Gastroesophageal sphincter (tissue), 4 donors: ENCODE measurements around the gene MRPL37. TPM values are rescaled to one million over a fixed set of nuclear protein-coding genes. Genes with fewer than 3 reads are reported as not detected.

Experiments used
- ATAC-seq: fragments of 150-250 bp; one replicate; pipeline ENCODE4 v1.9.1; 2016; ENCODE audit warnings: mild to moderate bottlenecking, moderate library complexity
- H3K27ac ChIP-seq, 4 donors: fragments of 200-600 bp; sonication (generic) in 3 of 4; 1 replicate in 3 of 4; 2 replicates in 1 of 4; pipeline ENCODE4 v1.5.1; 2016 to 2019
- H3K27me3 ChIP-seq: fragments of 200-600 bp; sonication (generic); one replicate; pipeline ENCODE4 v1.5.1; 2019
- H3K36me3 ChIP-seq, 2 donors: fragments of 200-600 bp; sonication (generic); one replicate each; pipeline ENCODE4 v1.5.1; 2019; ENCODE audit warnings: control low read depth in 1 of 2
- H3K4me1 ChIP-seq, 3 donors: fragments of 200-600 bp; sonication (generic); 1 replicate in 2 of 3; 2 replicates in 1 of 3; pipeline ENCODE4 v1.5.1; 2016 to 2019; ENCODE audit warnings: control low read depth in 2 of 3
- H3K4me3 ChIP-seq, 2 donors: fragments of 200-600 bp; sonication (generic); one replicate each; pipeline ENCODE4 v1.5.1; 2019; ENCODE audit warnings: mild to moderate bottlenecking in 1 of 2, moderate library complexity in 1 of 2
- H3K9me3 ChIP-seq, 3 donors: fragments of 200-600 bp; sonication (generic); one replicate each; pipeline ENCODE4 v1.5.1; 2017 to 2019; ENCODE audit warnings: control low read depth in 2 of 3
- EP300 ChIP-seq: sonication (generic); formaldehyde crosslinking; IDR thresholded peaks from one replicate; pipeline ENCODE4 v1.6.1; 2017; ENCODE audit warnings: antibody characterized with exemption, mild to moderate bottlenecking
- POLR2A ChIP-seq, 2 donors: fragments of 450-650 bp; IDR thresholded peaks; one replicate each; pipeline ENCODE4 v1.6.1; 2017; ENCODE audit warnings: antibody characterized with exemption in 2 of 2, mild to moderate bottlenecking in 2 of 2, moderate library complexity in 1 of 2
- POLR2AphosphoS5 ChIP-seq: sonication (generic); formaldehyde crosslinking; IDR thresholded peaks from one replicate; pipeline ENCODE4 v1.6.1; 2017; ENCODE audit warnings: antibody characterized with exemption
- WGBS, 2 donors: methylation state at CpG; one replicate each; pipeline ENCODE4 v1.1.5; 2018; ENCODE audit warnings: low coverage in 1 of 2; 5-methylcytosine and 5-hydroxymethylcytosine counted together
- total RNA-seq, 4 donors: library from RNA; depleted of rRNA; stranded (reverse); fragments of >200 nt; gene quantifications; one replicate each; pipeline ENCODE4 v1.1.0, GENCODE V29; 2016
- TF ChIP-seq, protein P1 (sequence below), 4 experiments: fragments of 200-600 bp in 2 of 4; fragments of 450-650 bp in 2 of 4; sonication (generic) in 1 of 4; IDR thresholded peaks; one replicate each; pipeline ENCODE4 v1.5.1; 2017 to 2019; ENCODE audit warnings: antibody characterized with exemption in 4 of 4, mild to moderate bottlenecking in 2 of 4, moderate library complexity in 2 of 4

MRPL37 gene
- total RNA-seq, 4 donors from 2014 or later, result 37.3 to 64.5 (median 52.0) TPM

DNA sequence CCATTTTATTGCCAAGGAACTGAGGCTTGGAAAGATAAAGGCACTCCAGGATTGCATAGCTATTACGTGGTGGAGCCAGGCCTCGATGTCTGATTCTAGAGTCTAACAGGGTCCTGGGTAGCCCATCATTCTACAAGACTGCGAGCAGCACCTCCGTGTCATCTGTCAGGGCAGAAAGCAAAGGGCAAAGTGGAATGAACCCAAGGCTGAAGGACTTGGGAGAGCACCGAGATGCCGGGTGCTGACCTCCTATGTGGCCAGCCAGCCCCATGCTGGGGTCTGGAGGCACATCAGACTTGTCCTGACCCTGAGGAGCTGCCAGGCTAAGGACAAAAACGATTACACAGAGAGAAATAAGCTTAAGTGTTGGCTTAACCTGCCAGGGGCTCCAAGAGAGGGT, 62.3 kb downstream of the MRPL37 start:
- 84 to 96% methylated on average over 4 to 5 of the region's 7 CpGs for WGBS, 2 donors
- no peaks in the 10 kb centered on the region for H3K27me3 ChIP-seq
- peaks cover 0 to 21% (median 0%) of the 10 kb centered on the region in 3 donors for H3K4me1 ChIP-seq
- H3K4me3 ChIP-seq, result no peak overlapping the region
- no peaks in the 10 kb centered on the region for H3K9me3 ChIP-seq
- TF ChIP-seq POLR2AphosphoS5 (no peak), EP300 (no peak), POLR2A (IDR thresholded peaks at IDR 0.05) (no peak)
- TF ChIP-seq, protein P1, sequence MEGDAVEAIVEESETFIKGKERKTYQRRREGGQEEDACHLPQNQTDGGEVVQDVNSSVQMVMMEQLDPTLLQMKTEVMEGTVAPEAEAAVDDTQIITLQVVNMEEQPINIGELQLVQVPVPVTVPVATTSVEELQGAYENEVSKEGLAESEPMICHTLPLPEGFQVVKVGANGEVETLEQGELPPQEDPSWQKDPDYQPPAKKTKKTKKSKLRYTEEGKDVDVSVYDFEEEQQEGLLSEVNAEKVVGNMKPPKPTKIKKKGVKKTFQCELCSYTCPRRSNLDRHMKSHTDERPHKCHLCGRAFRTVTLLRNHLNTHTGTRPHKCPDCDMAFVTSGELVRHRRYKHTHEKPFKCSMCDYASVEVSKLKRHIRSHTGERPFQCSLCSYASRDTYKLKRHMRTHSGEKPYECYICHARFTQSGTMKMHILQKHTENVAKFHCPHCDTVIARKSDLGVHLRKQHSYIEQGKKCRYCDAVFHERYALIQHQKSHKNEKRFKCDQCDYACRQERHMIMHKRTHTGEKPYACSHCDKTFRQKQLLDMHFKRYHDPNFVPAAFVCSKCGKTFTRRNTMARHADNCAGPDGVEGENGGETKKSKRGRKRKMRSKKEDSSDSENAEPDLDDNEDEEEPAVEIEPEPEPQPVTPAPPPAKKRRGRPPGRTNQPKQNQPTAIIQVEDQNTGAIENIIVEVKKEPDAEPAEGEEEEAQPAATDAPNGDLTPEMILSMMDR (IDR thresholded peaks at IDR 0.05), result no peak
- no peak overlapping the region for H3K27ac ChIP-seq
- no peak for ATAC-seq
- peaks cover 0 to 14% of the 10 kb centered on the region in 2 donors for H3K36me3 ChIP-seq

DNA sequence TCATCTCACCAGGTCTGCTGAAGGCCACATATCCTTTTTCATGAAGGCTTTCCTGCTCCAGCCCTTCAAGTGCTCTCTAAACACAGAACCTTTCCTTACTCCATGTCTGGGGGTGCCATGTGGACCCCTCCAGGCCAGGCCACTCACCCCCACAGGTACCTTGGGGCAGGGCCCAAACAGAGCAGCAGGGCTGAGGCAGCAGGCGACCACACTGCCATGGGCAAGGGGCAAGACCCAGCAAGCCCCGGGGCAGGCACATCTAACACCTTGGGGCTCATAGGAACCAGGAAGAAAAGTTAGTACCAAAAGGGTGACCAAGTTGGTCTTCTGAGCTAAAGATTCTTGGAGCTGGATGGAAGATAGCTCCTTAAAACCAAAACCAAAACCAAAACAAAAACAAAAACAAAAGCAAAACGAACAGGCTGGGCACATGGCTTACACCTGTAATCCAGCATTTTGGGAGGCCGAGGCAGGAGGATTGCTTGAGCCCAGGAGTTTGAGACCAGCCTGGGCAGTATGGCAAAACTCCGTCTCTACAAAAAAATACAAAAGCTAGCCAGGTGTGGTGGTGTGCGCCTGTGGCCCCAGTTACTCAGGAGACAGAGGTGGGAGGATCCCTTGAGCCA, 63.7 kb downstream of the MRPL37 start:
- Histone ChIP-seq H3K27ac (no peak overlapping the region), H3K27me3 (no peaks in the 10 kb centered on the region), H3K9me3 (no peaks in the 10 kb centered on the region), H3K36me3 (peaks cover 0 to 6% of the 10 kb centered on the region in 2 donors), H3K4me1 (peaks cover 0 to 33% (median 3%) of the 10 kb centered on the region in 3 donors), H3K4me3 (no peak overlapping the region)
- ATAC-seq, result no peak
- TF ChIP-seq POLR2A (IDR thresholded peaks at IDR 0.05) (no peak), POLR2AphosphoS5 (no peak), EP300 (no peak)
- TF ChIP-seq, protein P1 (IDR thresholded peaks at IDR 0.05), result no peak
- 56 to 88% methylated on average over 1 to 4 of the region's 6 CpGs for WGBS, 2 donors

DNA sequence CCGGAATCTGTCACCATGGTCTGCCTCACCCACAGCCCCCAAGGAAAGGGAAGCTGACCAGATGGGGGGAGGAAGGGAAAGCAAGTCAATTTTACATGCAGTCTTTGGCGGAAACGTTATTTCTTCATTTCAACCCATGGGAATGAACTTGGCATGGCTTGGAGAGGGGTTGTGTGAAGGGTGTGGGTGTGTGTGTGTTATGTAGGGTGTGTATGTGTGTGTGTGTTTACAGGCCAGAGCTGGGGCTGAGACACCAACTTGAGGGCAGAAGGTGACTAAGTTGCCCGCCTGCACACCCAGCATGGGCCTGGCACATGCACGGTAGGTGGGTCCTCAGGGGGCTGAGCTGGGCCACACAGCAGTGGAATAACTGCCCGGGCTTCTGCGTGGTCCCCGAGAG, 65.2 kb downstream of the MRPL37 start:
- 89 to 100% methylated on average over 1 to 5 of the region's 8 CpGs for WGBS, 2 donors
- Histone ChIP-seq H3K4me3 (no peak overlapping the region), H3K27me3 (no peaks in the 10 kb centered on the region), H3K4me1 (peaks cover 0 to 46% (median 14%) of the 10 kb centered on the region in 3 donors), H3K27ac (no peak overlapping the region), H3K9me3 (no peaks in the 10 kb centered on the region), H3K36me3 (peaks cover 0 to 6% of the 10 kb centered on the region in 2 donors)
- no peak for TF ChIP-seq EP300
- TF ChIP-seq POLR2AphosphoS5, result no peak
- TF ChIP-seq, protein P1 (IDR thresholded peaks at IDR 0.05), result no peak
- no peak for TF ChIP-seq POLR2A (IDR thresholded peaks at IDR 0.05)
- ATAC-seq, result no peak

DNA sequence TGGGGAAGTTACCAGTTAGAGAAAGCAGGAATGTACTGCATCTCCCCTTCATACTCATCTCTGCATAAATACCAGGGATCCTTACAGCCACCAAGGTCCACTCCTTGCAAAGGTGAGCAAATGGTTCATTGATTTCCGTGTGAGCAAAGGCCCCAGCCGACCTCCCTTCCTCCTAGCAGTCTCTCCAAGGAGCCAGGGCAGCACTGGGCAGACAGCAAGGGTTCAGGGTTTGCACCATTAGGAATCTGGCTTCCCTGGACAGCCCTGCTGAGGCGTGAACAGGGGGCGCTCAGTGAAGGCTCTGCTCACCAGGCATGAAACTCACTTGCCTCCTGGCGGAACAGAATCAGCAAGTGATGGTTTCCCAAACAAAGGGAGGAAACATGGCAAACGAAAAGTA, 65.7 kb downstream of the MRPL37 start:
- H3K27ac ChIP-seq, result no peak overlapping the region
- no CpG with 5 or more reads among the region's 6 CpGs for WGBS, 2 donors
- no peak for ATAC-seq
- H3K4me3 ChIP-seq, result no peak overlapping the region
- no peaks in the 10 kb centered on the region for H3K9me3 ChIP-seq
- TF ChIP-seq EP300, result no peak
- TF ChIP-seq, protein P1 (IDR thresholded peaks at IDR 0.05), result no peak
- peaks cover 0 to 6% of the 10 kb centered on the region in 2 donors for H3K36me3 ChIP-seq
- peaks cover 0 to 51% (median 14%) of the 10 kb centered on the region in 3 donors for H3K4me1 ChIP-seq
- H3K27me3 ChIP-seq, result no peaks in the 10 kb centered on the region

DNA sequence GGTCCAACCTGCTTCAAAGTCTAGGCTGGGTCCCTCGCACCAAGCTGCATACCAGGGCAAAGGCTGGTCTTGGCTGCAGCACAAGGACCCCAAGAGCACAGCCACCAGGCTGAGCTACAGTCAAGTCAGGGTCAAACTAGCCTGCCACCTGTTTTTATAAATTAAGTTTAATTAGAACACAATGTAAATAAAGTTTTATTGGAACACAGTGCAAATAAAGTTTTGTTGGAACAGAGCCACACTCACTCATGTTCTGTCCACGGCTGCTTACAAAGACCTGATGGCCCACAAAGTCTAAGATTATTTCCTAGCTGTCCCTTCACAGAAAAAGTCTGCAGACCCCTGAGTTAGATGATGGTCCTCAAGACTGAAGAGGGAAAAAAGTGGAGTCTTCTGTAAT, 66.2 kb downstream of the MRPL37 start:
- H3K36me3 ChIP-seq, result peaks cover 0 to 6% of the 10 kb centered on the region in 2 donors
- no peak for ATAC-seq
- H3K27ac ChIP-seq, result no peak overlapping the region
- H3K27me3 ChIP-seq, result no peaks in the 10 kb centered on the region
- TF ChIP-seq EP300, result no peak
- peaks cover 0 to 57% (median 14%) of the 10 kb centered on the region in 3 donors for H3K4me1 ChIP-seq
- H3K4me3 ChIP-seq, result no peak overlapping the region
- H3K9me3 ChIP-seq, result no peaks in the 10 kb centered on the region
- WGBS, 2 donors, result 83 to 87% methylated on average over 1 to 2 of the region's 2 CpGs
